Neural progenitor cell (in vitro differentiated cells): ENCODE measurements around the gene RNF8. TPM values are rescaled to one million over a fixed set of nuclear protein-coding genes. Genes with fewer than 3 reads are reported as not detected.

ENCODE experiments used
- DNase-seq: peaks from one replicate; pipeline ENCODE4 v3.0.0-alpha.2; 2016; ENCODE audit warnings: low spot score
- H2AFZ ChIP-seq: fragments of 200-600 bp; sonication (generic); replicated peaks from 2 replicates; pipeline ENCODE4 v1.6.1; 2016; ENCODE audit warnings: antibody characterized with exemption
- H3F3A ChIP-seq: fragments of 200-600 bp; sonication (generic); 2 replicates; pipeline ENCODE4 v1.6.1; 2016; ENCODE audit warnings: antibody characterized with exemption, low read depth
- H3K27ac ChIP-seq: fragments of 200-600 bp; sonication (generic); 2 replicates; pipeline ENCODE4 v1.5.1; 2016; ENCODE audit warnings: mild to moderate bottlenecking
- H3K27me3 ChIP-seq: fragments of 200-600 bp; sonication (generic); 2 replicates; pipeline ENCODE4 v1.6.1; 2016; ENCODE audit warnings: mild to moderate bottlenecking, moderate library complexity
- H3K36me3 ChIP-seq: fragments of 200-600 bp; sonication (generic); 2 replicates; pipeline ENCODE4 v1.5.1; 2016
- H3K4me1 ChIP-seq: fragments of 200-600 bp; sonication (generic); 2 replicates; pipeline ENCODE4 v1.6.1; 2016; ENCODE audit warnings: mixed run types
- H3K4me2 ChIP-seq: fragments of 200-600 bp; sonication (generic); 2 replicates; pipeline ENCODE4 v1.6.1; 2016
- H3K4me3 ChIP-seq: fragments of 200-600 bp; sonication (generic); 2 replicates; pipeline ENCODE4 v1.5.1; 2016
- H3K79me2 ChIP-seq: fragments of 200-600 bp; sonication (generic); 2 replicates; pipeline ENCODE4 v1.6.1; 2016; ENCODE audit warnings: low read depth
- H3K9ac ChIP-seq: fragments of 200-600 bp; sonication (generic); 2 replicates; pipeline ENCODE4 v1.6.1; 2016
- H3K9me3 ChIP-seq: fragments of 200-600 bp; sonication (generic); 2 replicates; pipeline ENCODE4 v1.5.1; 2016; ENCODE audit warnings: low read depth
- H4K20me1 ChIP-seq: fragments of 200-600 bp; sonication (generic); 2 replicates; pipeline ENCODE4 v1.6.1; 2016; ENCODE audit warnings: low read depth
- H3K27ac Mint-ChIP-seq: 3 replicates; pipeline ENCODE4 v1.8.0; 2021; ENCODE audit warnings: mixed read lengths
- H3K27me3 Mint-ChIP-seq: 2 replicates; pipeline ENCODE4 v1.8.0; 2022; ENCODE audit warnings: low read depth, mild to moderate bottlenecking, inconsistent platforms, moderate library complexity, mixed read lengths; ENCODE audit not compliant: insufficient read depth
- H3K36me3 Mint-ChIP-seq: 3 replicates; pipeline ENCODE4 v1.8.0; 2021; ENCODE audit warnings: mixed read lengths
- H3K4me1 Mint-ChIP-seq: 3 replicates; pipeline ENCODE4 v1.8.0; 2021; ENCODE audit warnings: mixed read lengths
- H3K4me3 Mint-ChIP-seq: 3 replicates; pipeline ENCODE4 v1.8.0; 2021; ENCODE audit warnings: mild to moderate bottlenecking, moderate library complexity, mixed read lengths
- H3K9me3 Mint-ChIP-seq: 3 replicates; pipeline ENCODE4 v1.8.0; 2020; ENCODE audit warnings: mixed read lengths
- CTCF ChIP-seq: fragments of 200-600 bp; sonication (generic); IDR thresholded peaks from 2 replicates; pipeline ENCODE4 v1.5.1; 2017; ENCODE audit warnings: antibody characterized with exemption, mild to moderate bottlenecking
- EZH2 ChIP-seq: fragments of 200-600 bp; sonication (generic); IDR thresholded peaks from 2 replicates; pipeline ENCODE4 v1.6.1; 2017; ENCODE audit warnings: antibody characterized with exemption, mild to moderate bottlenecking, moderate library complexity
- EZH2phosphoT487 ChIP-seq: fragments of 200-600 bp; sonication (generic); IDR thresholded peaks from 2 replicates; pipeline ENCODE4 v1.6.1; 2017; ENCODE audit warnings: antibody characterized with exemption
- total RNA-seq: library from RNA; depleted of rRNA; stranded (reverse); fragments of >200 nt; gene quantifications from 2 replicates; pipeline ENCODE4 v1.2.3, GENCODE V29; 2015; ENCODE audit warnings: low replicate concordance

Gene RNF8
- total RNA-seq, 1 donor from 2014 or later = 68.5 TPM

- H3K9me3 ChIP-seq = no peaks in the 10 kb centered on the region
- no peaks in the 10 kb centered on the region for H3K36me3 Mint-ChIP-seq
- H3K79me2 ChIP-seq = peaks cover 55% of the 10 kb centered on the region
- H3K27me3 Mint-ChIP-seq = no peaks in the 10 kb centered on the region
- H3K4me1 Mint-ChIP-seq = peaks cover 25% of the 10 kb centered on the region
- H3K36me3 ChIP-seq = no peaks in the 10 kb centered on the region
- peak overlapping the region; percentile 79 for H2AFZ ChIP-seq
- peak overlapping the region; percentile 61 for H3K9ac ChIP-seq
- TF ChIP-seq CTCF = no peak
- TF ChIP-seq EZH2phosphoT487 = no peak
- no peak for TF ChIP-seq EZH2
- no peaks in the 10 kb centered on the region for H3K9me3 Mint-ChIP-seq
- H3K4me3 Mint-ChIP-seq = peak overlapping the region; percentile 90
- peaks cover 7% of the 10 kb centered on the region for H3K27me3 ChIP-seq
- no peak overlapping the region for H3K27ac ChIP-seq
- H3K27ac Mint-ChIP-seq = peak overlapping the region; percentile 81
- H3F3A ChIP-seq = peaks cover 5% of the 10 kb centered on the region
- peaks cover 22% of the 10 kb centered on the region for H3K4me1 ChIP-seq
- H4K20me1 ChIP-seq = peaks cover 40% of the 10 kb centered on the region
- peak overlapping the region; percentile 96 for H3K4me2 ChIP-seq
- peak overlapping the region; percentile 87 for H3K4me3 ChIP-seq
- DNase-seq = peak; percentile 58
These were observed 972 bp downstream of the RNF8 start for GRCh38 chr6:37354526-37355384.

DNA sequence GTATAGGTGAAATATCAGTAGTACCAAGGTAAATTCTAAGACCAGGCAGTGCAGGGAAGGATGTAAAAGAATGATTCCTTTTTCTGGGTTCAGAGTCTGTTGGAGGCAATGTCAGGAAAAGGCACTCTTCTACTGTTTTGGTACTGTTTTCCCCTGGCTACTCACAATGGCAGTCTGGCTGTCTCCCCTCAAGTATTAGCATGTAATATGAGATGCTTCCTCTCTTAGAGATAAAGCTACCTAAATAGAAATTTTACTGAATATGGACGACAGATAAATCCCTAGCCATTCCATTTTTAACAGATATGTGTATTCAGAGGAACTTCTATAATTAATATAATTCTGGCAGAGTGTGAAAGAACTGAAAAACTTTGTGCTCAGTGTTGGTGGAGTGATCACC, 3.5 kb downstream of the RNF8 start:
- H3K79me2 ChIP-seq = peaks cover 59% of the 10 kb centered on the region
- H3K36me3 ChIP-seq = no peaks in the 10 kb centered on the region
- H3K9me3 Mint-ChIP-seq = no peaks in the 10 kb centered on the region
- H3K4me3 ChIP-seq = no peak overlapping the region
- peaks cover 47% of the 10 kb centered on the region for H4K20me1 ChIP-seq
- no peak overlapping the region for H3K4me2 ChIP-seq
- no peaks in the 10 kb centered on the region for H3K9me3 ChIP-seq
- DNase-seq = no peak
- H3K4me1 Mint-ChIP-seq = peaks cover 28% of the 10 kb centered on the region
- H3K27ac ChIP-seq = no peak overlapping the region
- H3K27ac Mint-ChIP-seq = no peak overlapping the region
- H3K4me1 ChIP-seq = peaks cover 22% of the 10 kb centered on the region
- no peak overlapping the region for H3K4me3 Mint-ChIP-seq
- H2AFZ ChIP-seq = no peak overlapping the region
- H3F3A ChIP-seq = peaks cover 5% of the 10 kb centered on the region
- TF ChIP-seq CTCF (no peak), EZH2phosphoT487 (no peak), EZH2 (no peak)
- no peaks in the 10 kb centered on the region for H3K27me3 Mint-ChIP-seq
- peaks cover 6% of the 10 kb centered on the region for H3K36me3 Mint-ChIP-seq
- peaks cover 7% of the 10 kb centered on the region for H3K27me3 ChIP-seq
- no peak overlapping the region for H3K9ac ChIP-seq

DNA sequence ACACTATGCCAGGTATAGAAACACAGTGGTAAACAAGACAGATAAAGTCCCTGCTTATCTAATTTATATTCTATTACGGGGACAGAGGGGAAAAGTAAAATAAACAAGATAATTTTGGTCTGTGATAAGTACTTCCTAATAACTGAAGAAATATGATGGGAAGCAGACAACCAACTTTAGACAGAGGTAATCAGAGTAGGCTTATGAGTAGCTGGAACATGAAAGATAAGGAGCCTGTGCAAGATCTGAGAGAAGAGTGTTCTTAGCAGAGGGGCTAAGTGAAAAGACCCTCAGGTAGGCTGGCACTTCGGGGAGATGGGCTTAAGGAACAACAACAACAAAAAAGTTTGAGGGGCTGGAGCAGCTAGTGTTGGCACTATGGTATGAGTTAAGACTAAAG, 4.1 kb downstream of the RNF8 start:
- H3K9me3 ChIP-seq = no peaks in the 10 kb centered on the region
- H3K27ac Mint-ChIP-seq = no peak overlapping the region
- TF ChIP-seq CTCF (no peak), EZH2phosphoT487 (no peak), EZH2 (no peak)
- peaks cover 5% of the 10 kb centered on the region for H3F3A ChIP-seq
- H3K36me3 ChIP-seq = no peaks in the 10 kb centered on the region
- peaks cover 26% of the 10 kb centered on the region for H3K4me1 ChIP-seq
- no peaks in the 10 kb centered on the region for H3K27me3 Mint-ChIP-seq
- H3K36me3 Mint-ChIP-seq = peaks cover 6% of the 10 kb centered on the region
- H2AFZ ChIP-seq = no peak overlapping the region
- H3K4me1 Mint-ChIP-seq = peaks cover 28% of the 10 kb centered on the region
- peaks cover 51% of the 10 kb centered on the region for H4K20me1 ChIP-seq
- peaks cover 7% of the 10 kb centered on the region for H3K27me3 ChIP-seq
- DNase-seq = no peak
- H3K79me2 ChIP-seq = peaks cover 59% of the 10 kb centered on the region
- H3K27ac ChIP-seq = no peak overlapping the region
- no peak overlapping the region for H3K4me2 ChIP-seq
- no peak overlapping the region for H3K4me3 ChIP-seq
- H3K9ac ChIP-seq = no peak overlapping the region
- H3K4me3 Mint-ChIP-seq = no peak overlapping the region
- no peaks in the 10 kb centered on the region for H3K9me3 Mint-ChIP-seq
